ENCODE measurements around the gene CDIPT.

Gene CDIPT

DNA sequence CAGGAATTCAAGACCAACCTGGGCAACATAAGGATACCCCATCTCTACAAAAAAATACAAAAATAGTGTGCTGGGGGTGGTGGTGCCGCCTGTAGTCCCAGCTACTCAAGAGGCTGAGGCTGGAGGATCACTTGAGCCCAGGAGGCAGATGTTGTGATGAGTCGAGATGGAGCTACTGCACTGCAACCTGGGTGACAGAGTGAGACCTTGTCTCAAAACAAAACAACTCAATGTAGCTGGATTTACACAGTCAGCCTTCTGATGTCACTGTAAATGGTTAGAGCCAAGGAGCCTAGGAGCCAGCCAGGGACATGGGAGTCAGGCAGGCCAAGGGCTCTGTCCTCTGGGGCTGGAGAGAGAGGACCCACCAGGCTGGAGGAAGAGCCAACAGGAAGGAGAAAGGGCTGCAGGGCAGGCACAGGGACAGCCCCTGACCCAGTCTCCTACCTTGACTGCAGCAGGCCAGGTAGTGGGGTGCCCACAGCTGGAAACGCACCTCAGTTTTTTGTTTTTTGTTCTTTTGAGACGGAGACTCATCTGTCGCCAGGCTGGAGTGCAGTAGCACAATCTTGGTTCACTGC lies 8.4 kb downstream of the CDIPT start:
- H3K4me1 ChIP-seq (ENCODE audit: low read depth, poor library complexity, severe bottlenecking): no peaks in the 10 kb centered on the region
- H3K9ac ChIP-seq: no peak overlapping the region
- H4K20me1 ChIP-seq (ENCODE audit: insufficient read depth): no peaks in the 10 kb centered on the region
- TF ChIP-seq, protein P1, sequence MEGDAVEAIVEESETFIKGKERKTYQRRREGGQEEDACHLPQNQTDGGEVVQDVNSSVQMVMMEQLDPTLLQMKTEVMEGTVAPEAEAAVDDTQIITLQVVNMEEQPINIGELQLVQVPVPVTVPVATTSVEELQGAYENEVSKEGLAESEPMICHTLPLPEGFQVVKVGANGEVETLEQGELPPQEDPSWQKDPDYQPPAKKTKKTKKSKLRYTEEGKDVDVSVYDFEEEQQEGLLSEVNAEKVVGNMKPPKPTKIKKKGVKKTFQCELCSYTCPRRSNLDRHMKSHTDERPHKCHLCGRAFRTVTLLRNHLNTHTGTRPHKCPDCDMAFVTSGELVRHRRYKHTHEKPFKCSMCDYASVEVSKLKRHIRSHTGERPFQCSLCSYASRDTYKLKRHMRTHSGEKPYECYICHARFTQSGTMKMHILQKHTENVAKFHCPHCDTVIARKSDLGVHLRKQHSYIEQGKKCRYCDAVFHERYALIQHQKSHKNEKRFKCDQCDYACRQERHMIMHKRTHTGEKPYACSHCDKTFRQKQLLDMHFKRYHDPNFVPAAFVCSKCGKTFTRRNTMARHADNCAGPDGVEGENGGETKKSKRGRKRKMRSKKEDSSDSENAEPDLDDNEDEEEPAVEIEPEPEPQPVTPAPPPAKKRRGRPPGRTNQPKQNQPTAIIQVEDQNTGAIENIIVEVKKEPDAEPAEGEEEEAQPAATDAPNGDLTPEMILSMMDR (conservative IDR thresholded peaks at IDR 0.05; ENCODE audit: low read depth, low read length): no peak
- H3K27ac ChIP-seq: no peak overlapping the region
- H2AFZ ChIP-seq (ENCODE audit: low read depth): no peak overlapping the region
- peaks cover 3% of the 10 kb centered on the region; the same call in 1 of the 2 replicates for H3K36me3 ChIP-seq (ENCODE audit: insufficient read depth)
- no peak overlapping the region for H3K4me3 ChIP-seq (IDR thresholded peaks at IDR 0.05; ENCODE audit: insufficient read depth, low read depth, low read length)
- no peaks in the 10 kb centered on the region for H3K79me2 ChIP-seq (ENCODE audit: insufficient read depth, low read depth)
- no peak overlapping the region for H3K4me2 ChIP-seq
- no peaks in the 10 kb centered on the region for H3K27me3 ChIP-seq (ENCODE audit: insufficient read depth, low read depth)

DNA sequence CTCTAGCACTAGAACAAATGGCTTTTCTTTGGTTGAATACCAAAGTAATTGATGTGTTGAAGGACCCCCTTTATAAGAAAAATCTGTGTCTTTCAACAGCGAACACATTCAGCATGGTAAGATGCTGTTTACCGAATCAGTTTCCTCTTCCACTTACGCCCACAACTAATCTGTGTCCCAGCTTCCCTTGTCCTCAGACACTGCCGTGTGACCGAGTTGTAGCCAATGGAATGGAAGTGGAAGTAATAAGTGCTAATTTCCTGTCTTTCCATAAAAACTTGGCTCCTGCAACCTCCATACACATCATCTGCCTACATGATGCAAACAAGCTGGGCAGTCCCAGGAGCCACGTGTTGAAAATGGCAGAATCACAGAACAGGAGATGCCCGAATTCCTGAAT lies 10.4 kb downstream of the CDIPT start:
- H3K9ac ChIP-seq: no peak overlapping the region
- H3K27ac ChIP-seq: no peak overlapping the region
- H2AFZ ChIP-seq (ENCODE audit: low read depth): no peak overlapping the region

DNA sequence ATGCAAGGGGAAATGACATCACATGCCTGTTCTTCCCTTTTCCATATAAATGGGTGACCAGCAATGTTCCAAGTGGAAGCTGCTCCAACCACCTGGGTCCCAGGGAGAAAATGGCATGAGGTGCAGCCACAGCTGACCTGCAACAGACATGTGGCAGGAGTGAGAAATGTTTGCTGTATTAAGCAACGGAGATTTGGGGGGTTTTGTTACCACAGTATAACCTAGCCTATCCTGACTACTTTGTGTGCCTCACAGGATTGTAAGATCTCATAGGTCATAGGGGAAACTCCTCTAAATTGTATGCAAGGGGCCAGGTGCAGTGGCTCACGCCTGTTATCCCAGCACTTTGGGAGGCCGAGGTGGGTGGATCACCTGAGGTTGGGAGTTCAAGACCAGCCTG lies 12.0 kb downstream of the CDIPT start:
- Histone ChIP-seq H4K20me1 (ENCODE audit: insufficient read depth) (no peaks in the 10 kb centered on the region), H2AFZ (ENCODE audit: low read depth) (no peak overlapping the region), H3K9ac (no peak overlapping the region), H3K4me1 (ENCODE audit: low read depth, poor library complexity, severe bottlenecking) (no peaks in the 10 kb centered on the region), H3K4me3 (IDR thresholded peaks at IDR 0.05; ENCODE audit: insufficient read depth, low read depth, low read length) (no peak overlapping the region), H3K36me3 (ENCODE audit: insufficient read depth) (no peaks in the 10 kb centered on the region), H3K4me2 (no peak overlapping the region), H3K27me3 (ENCODE audit: insufficient read depth, low read depth) (no peaks in the 10 kb centered on the region), H3K27ac (no peak overlapping the region), H3K79me2 (ENCODE audit: insufficient read depth, low read depth) (no peaks in the 10 kb centered on the region)
- TF ChIP-seq, protein P1 (conservative IDR thresholded peaks at IDR 0.05; ENCODE audit: low read depth, low read length): no peak

More for the DNA sequence above, 10.4 kb downstream of the CDIPT start:
- no peak overlapping the region for H3K4me3 ChIP-seq (IDR thresholded peaks at IDR 0.05; ENCODE audit: insufficient read depth, low read depth, low read length)
- H3K79me2 ChIP-seq (ENCODE audit: insufficient read depth, low read depth): no peaks in the 10 kb centered on the region
- H4K20me1 ChIP-seq (ENCODE audit: insufficient read depth): no peaks in the 10 kb centered on the region
- no peaks in the 10 kb centered on the region for H3K36me3 ChIP-seq (ENCODE audit: insufficient read depth)
- H3K4me1 ChIP-seq (ENCODE audit: low read depth, poor library complexity, severe bottlenecking): no peaks in the 10 kb centered on the region
- H3K27me3 ChIP-seq (ENCODE audit: insufficient read depth, low read depth): no peaks in the 10 kb centered on the region
- H3K4me2 ChIP-seq: no peak overlapping the region
- TF ChIP-seq, protein P1 (conservative IDR thresholded peaks at IDR 0.05; ENCODE audit: low read depth, low read length): no peak

- no peaks in the 10 kb centered on the region for H4K20me1 ChIP-seq (ENCODE audit: insufficient read depth)
- H3K79me2 ChIP-seq (ENCODE audit: insufficient read depth, low read depth): no peaks in the 10 kb centered on the region
- no peaks in the 10 kb centered on the region for H3K36me3 ChIP-seq (ENCODE audit: insufficient read depth)
- no peaks in the 10 kb centered on the region for H3K4me1 ChIP-seq (ENCODE audit: low read depth, poor library complexity, severe bottlenecking)
- H3K4me3 ChIP-seq (IDR thresholded peaks at IDR 0.05; ENCODE audit: insufficient read depth, low read depth, low read length): no peak overlapping the region
- no peak overlapping the region for H3K9ac ChIP-seq
- TF ChIP-seq, protein P1 (conservative IDR thresholded peaks at IDR 0.05; ENCODE audit: low read depth, low read length): no peak
- H3K27me3 ChIP-seq (ENCODE audit: insufficient read depth, low read depth): no peaks in the 10 kb centered on the region
- no peak overlapping the region for H3K27ac ChIP-seq
- H3K4me2 ChIP-seq: no peak overlapping the region
- H2AFZ ChIP-seq (ENCODE audit: low read depth): no peak overlapping the region
Measured at GRCh38 chr16:29849505-29849904, 13.5 kb downstream of the CDIPT start.
